Endothelial cell of umbilical vein (primary cell): Measurements from ENCODE around the gene ACP2. TPM values are rescaled to one million over a fixed set of nuclear protein-coding genes. Genes with fewer than 3 reads are reported as not detected.

Source experiments
- BruUV-seq: library from RNA; stranded (reverse); fragments of 400-500 nt; replicated peaks from 2 replicates; lab custom pipeline; 2021; lab: Mats Ljungman, UMichigan
- CTCF ChIA-PET: fragments of 300-600, 350-600 bp; sonication (Branson Sonifier 250); formaldehyde crosslinking; loops from one replicate; lab custom pipeline; 2021; ENCODE audit warnings: antibody characterized with exemption, inconsistent platforms; lab: Charles Lee
- POLR2A ChIA-PET: fragments of 300-600, 350-600 bp; sonication (Branson Sonifier 250); formaldehyde crosslinking; loops from one replicate; lab custom pipeline; 2021; ENCODE audit warnings: antibody characterized with exemption, inconsistent platforms; lab: Charles Lee
- DNase-seq: peaks from one replicate; pipeline ENCODE4 v3.0.0-alpha.2; 2011; ENCODE audit warnings: low read depth, low spot score
- FAIRE-seq: peaks from 2 replicates; lab custom pipeline; 2011; peaks lifted over from hg19 to GRCh38; lab: Jason Lieb, UNC
- H2AFZ ChIP-seq: 2 replicates; pipeline ENCODE4 v1.6.0; 2012; ENCODE audit warnings: low read depth, low read length, control low read depth, inconsistent platforms
- H3K27ac ChIP-seq: 2 replicates; pipeline ENCODE4 v1.5.1; 2011; ENCODE audit warnings: low read depth, mild to moderate bottlenecking, control low read depth, low read length, moderate library complexity; ENCODE audit not compliant: insufficient read depth
- H3K27me3 ChIP-seq, 2 experiments: 2 replicates each; pipeline versions ENCODE4 v1.6.0 to v1.6.1; 2011; ENCODE audit warnings: low read length in 2 of 2, mixed read lengths in 1 of 2; ENCODE audit not compliant: control insufficient read depth in 2 of 2, insufficient read depth in 2 of 2
- H3K36me3 ChIP-seq, 2 experiments: 2 replicates in 1 of 2; 3 replicates in 1 of 2; pipeline ENCODE4 v1.5.1; 2011; ENCODE audit warnings: low read length in 2 of 2, mild to moderate bottlenecking in 1 of 2, moderate library complexity in 1 of 2; ENCODE audit not compliant: control insufficient read depth in 2 of 2, insufficient read depth in 2 of 2; ENCODE audit errors: extremely low read depth in 1 of 2
- H3K4me1 ChIP-seq: 3 replicates; pipeline ENCODE4 v1.5.1; 2011; ENCODE audit warnings: mild to moderate bottlenecking, low read length; ENCODE audit not compliant: control insufficient read depth, insufficient read depth; ENCODE audit errors: extremely low read depth
- H3K4me2 ChIP-seq: 2 replicates; pipeline ENCODE4 v1.6.1; 2011; ENCODE audit warnings: low read length, control low read depth, mixed read lengths; ENCODE audit not compliant: insufficient read depth
- H3K4me3 ChIP-seq, 3 experiments: fragments of 200-600 bp in 1 of 3; sonication (generic), shearing (Covaris generic) in 1 of 3; replicated peaks in 1 of 3; 2 replicates each; pipeline ENCODE4 v1.5.1; 2011 to 2016; ENCODE audit warnings: control low read depth in 3 of 3, low read length in 3 of 3, mild to moderate bottlenecking in 2 of 3, inconsistent platforms in 1 of 3, low read depth in 1 of 3, moderate library complexity in 1 of 3; ENCODE audit not compliant: insufficient read depth in 1 of 3
- H3K79me2 ChIP-seq: 2 replicates; pipeline ENCODE4 v1.6.0; 2012; ENCODE audit warnings: low read length, inconsistent platforms; ENCODE audit not compliant: control insufficient read depth, insufficient read depth
- H3K9ac ChIP-seq: replicated peaks from 2 replicates; pipeline ENCODE3; 2011; ENCODE audit warnings: low read length, control low read depth; ENCODE audit not compliant: insufficient read depth; ENCODE audit errors: extremely low read depth
- H3K9me1 ChIP-seq: replicated peaks from 3 replicates; pipeline ENCODE4 v1.6.0; 2011; ENCODE audit warnings: mild to moderate bottlenecking, low read length; ENCODE audit not compliant: control insufficient read depth, insufficient read depth; ENCODE audit errors: extremely low read depth
- H3K9me3 ChIP-seq: replicated peaks from 2 replicates; pipeline ENCODE4 v1.5.1; 2012; ENCODE audit warnings: low read length, inconsistent platforms; ENCODE audit not compliant: control insufficient read depth, insufficient read depth
- H4K20me1 ChIP-seq: replicated peaks from 2 replicates; pipeline ENCODE3; 2011; ENCODE audit warnings: mild to moderate bottlenecking, low read length; ENCODE audit not compliant: control insufficient read depth, insufficient read depth; ENCODE audit errors: extremely low read depth
- EZH2 ChIP-seq: IDR thresholded peaks from 2 replicates; pipeline ENCODE4 v1.6.1; 2012; ENCODE audit warnings: borderline replicate concordance, low read depth, mild to moderate bottlenecking, moderate library complexity, low read length, inconsistent platforms; ENCODE audit not compliant: severe bottlenecking
- GATA2 ChIP-seq: IDR thresholded peaks from 2 replicates; pipeline ENCODE4 v1.7.0; 2011; ENCODE audit warnings: low read depth, mild to moderate bottlenecking, moderate library complexity, mixed read lengths, low read length; ENCODE audit not compliant: insufficient read length, insufficient read depth
- MAX ChIP-seq: IDR thresholded peaks from 2 replicates; pipeline ENCODE4 v1.6.1; 2011; ENCODE audit not compliant: insufficient read depth, insufficient read length
- MYC ChIP-seq: IDR thresholded peaks from one replicate; pipeline ENCODE4 v1.6.1; 2011; ENCODE audit warnings: mild to moderate bottlenecking, low read depth, low read length
- POLR2A ChIP-seq: IDR thresholded peaks from 2 replicates; pipeline ENCODE4 v1.6.1; 2012; ENCODE audit warnings: low read depth, mild to moderate bottlenecking, control low read depth, low read length
- POLR2AphosphoS5 ChIP-seq: IDR thresholded peaks from 2 replicates; pipeline ENCODE4 v1.6.1; 2012; ENCODE audit warnings: low read depth, mild to moderate bottlenecking, control low read depth, low read length, moderate library complexity; ENCODE audit not compliant: insufficient read depth
- dilution Hi-C: fragments of 300-500 bp; cut with MboI; formaldehyde crosslinking; loops from one replicate; pipeline ENCODE4 v1.15.0; 2019; ENCODE audit warnings: low sequenced_read_pairs; ENCODE audit not compliant: extremely low pct_ligation_motif_present
- intact Hi-C: fragments of 100-400 bp; cut with micrococcal nuclease; formaldehyde crosslinking; loops from one replicate; pipeline ENCODE4 v1.10.0; 2022
- polyA plus RNA-seq, 4 experiments: library from polyadenylated mRNA; depleted of rRNA in 3 of 4; stranded (reverse) in 3 of 4; unstranded in 1 of 4; fragments of >200 nt; gene quantifications; 2 replicates each; pipeline versions ENCODE4 v1.2.1 to v1.2.3, GENCODE V29; 2011 to 2012; ENCODE audit warnings: missing spikeins in 1 of 4
- total RNA-seq: library from RNA; stranded (reverse); gene quantifications from 2 replicates; pipeline ENCODE4 v1.2.3, GENCODE V29; 2021
- TF ChIP-seq, protein P1 (sequence below), 2 donors: IDR thresholded peaks; 1 replicate in 1 of 2; 2 replicates in 1 of 2; pipeline ENCODE4 v1.5.1; 2011; ENCODE audit warnings: low read length in 2 of 2, mild to moderate bottlenecking in 2 of 2, moderate library complexity in 2 of 2, control low read depth in 1 of 2, inconsistent platforms in 1 of 2, low read depth in 1 of 2; ENCODE audit not compliant: insufficient read depth in 1 of 2; ENCODE audit errors: extremely low read depth in 1 of 2

The ACP2 gene
- total and polyA plus RNA-seq, 2 donors (not counting 3 experiments of a cell fraction or from before 2014, with no cell fraction given): 35.6 to 49.2 TPM

- no peak overlapping the region for H3K27ac ChIP-seq
- no peaks in the 10 kb centered on the region for H3K79me2 ChIP-seq
- no peak for DNase-seq
- H3K4me3 ChIP-seq: no peak overlapping the region
- dilution Hi-C loops (no loop called here), intact Hi-C loops (no loop called here)
- no TSS peak for BruUV-seq
- H3K4me2 ChIP-seq: no peak overlapping the region
- no peak for FAIRE-seq
- H2AFZ ChIP-seq: no peak overlapping the region
- H3K36me3 ChIP-seq: peaks cover 21 to 50% of the 10 kb centered on the region in 2 experiments
- CTCF ChIA-PET: no interaction called here
- H3K9me1 ChIP-seq: no peaks in the 10 kb centered on the region
- POLR2A ChIA-PET: no interaction called here
- H3K4me1 ChIP-seq: no peaks in the 10 kb centered on the region
- no peak overlapping the region for H3K9ac ChIP-seq
- TF ChIP-seq EZH2 (no peak), GATA2 (no peak), MAX (no peak), POLR2A (no peak), POLR2AphosphoS5 (no peak), MYC (no peak)
- TF ChIP-seq, protein P1, sequence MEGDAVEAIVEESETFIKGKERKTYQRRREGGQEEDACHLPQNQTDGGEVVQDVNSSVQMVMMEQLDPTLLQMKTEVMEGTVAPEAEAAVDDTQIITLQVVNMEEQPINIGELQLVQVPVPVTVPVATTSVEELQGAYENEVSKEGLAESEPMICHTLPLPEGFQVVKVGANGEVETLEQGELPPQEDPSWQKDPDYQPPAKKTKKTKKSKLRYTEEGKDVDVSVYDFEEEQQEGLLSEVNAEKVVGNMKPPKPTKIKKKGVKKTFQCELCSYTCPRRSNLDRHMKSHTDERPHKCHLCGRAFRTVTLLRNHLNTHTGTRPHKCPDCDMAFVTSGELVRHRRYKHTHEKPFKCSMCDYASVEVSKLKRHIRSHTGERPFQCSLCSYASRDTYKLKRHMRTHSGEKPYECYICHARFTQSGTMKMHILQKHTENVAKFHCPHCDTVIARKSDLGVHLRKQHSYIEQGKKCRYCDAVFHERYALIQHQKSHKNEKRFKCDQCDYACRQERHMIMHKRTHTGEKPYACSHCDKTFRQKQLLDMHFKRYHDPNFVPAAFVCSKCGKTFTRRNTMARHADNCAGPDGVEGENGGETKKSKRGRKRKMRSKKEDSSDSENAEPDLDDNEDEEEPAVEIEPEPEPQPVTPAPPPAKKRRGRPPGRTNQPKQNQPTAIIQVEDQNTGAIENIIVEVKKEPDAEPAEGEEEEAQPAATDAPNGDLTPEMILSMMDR (IDR thresholded peaks at IDR 0.05; ENCODE audit: extremely low read depth in 1 of 2, insufficient read depth in 1 of 2, low read depth in 1 of 2, low read length in 2 of 2): no peak
- H3K27me3 ChIP-seq: no peaks in the 10 kb centered on the region
- no peaks in the 10 kb centered on the region for H4K20me1 ChIP-seq
- no peaks in the 10 kb centered on the region for H3K9me3 ChIP-seq
Observed at GRCh38 chr11:47278769-47279168, 30.2 kb upstream of the ACP2 start.
